ENCODE data around the gene RIPOR2.

DNA sequence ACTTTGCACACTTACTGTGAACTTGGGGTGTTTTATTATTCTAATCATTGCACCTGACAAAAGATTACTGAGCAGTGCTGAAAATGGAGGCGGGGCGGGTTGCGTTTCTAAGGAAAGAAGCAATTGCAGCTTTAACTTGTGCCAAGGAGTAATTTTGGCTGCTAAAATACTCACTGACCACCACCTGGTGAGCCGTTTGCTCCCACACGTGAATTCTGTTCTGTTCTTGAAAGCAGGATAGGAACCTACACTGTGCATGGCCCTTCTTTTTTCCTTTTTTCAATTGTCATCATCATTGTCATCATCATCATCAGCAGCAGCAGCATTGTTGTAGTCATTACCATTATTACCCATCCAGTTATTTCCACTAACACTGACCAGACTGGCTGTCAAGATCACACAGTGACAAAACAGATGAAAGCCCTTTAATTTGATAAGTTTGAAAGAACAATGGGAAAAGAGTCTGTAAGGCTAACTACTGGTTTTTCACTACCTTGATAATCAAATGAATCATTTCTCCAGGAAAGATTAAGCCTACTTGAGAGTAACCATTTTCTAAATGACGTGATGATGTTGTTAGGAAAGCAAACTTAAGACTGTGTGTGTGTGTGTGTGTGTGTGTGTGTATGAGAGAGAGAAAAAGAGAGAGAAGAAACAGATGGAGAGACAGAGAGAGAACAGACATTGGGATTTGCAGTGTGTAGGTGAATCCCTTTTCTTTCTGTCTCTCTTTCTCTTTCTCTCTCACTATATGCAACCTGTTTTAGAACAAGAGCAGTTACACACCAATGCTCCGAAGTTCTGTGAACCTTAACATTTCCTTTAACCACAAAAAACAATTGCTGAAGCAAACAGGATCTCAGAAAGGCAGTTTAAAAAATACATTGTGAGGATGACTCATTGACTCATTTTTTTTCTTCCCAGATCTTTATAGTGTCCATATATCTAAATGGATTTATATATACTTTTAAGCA lies 3.8 kb downstream of the RIPOR2 start:
- TF ChIP-seq, protein P1, sequence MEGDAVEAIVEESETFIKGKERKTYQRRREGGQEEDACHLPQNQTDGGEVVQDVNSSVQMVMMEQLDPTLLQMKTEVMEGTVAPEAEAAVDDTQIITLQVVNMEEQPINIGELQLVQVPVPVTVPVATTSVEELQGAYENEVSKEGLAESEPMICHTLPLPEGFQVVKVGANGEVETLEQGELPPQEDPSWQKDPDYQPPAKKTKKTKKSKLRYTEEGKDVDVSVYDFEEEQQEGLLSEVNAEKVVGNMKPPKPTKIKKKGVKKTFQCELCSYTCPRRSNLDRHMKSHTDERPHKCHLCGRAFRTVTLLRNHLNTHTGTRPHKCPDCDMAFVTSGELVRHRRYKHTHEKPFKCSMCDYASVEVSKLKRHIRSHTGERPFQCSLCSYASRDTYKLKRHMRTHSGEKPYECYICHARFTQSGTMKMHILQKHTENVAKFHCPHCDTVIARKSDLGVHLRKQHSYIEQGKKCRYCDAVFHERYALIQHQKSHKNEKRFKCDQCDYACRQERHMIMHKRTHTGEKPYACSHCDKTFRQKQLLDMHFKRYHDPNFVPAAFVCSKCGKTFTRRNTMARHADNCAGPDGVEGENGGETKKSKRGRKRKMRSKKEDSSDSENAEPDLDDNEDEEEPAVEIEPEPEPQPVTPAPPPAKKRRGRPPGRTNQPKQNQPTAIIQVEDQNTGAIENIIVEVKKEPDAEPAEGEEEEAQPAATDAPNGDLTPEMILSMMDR (conservative IDR thresholded peaks at IDR 0.05 in 1 of 2, IDR thresholded peaks at IDR 0.05 in 1 of 2; ENCODE audit: extremely low read depth in 1 of 2, insufficient read depth in 1 of 2, low read depth in 1 of 2, low read length in 2 of 2): no peak
- TF ChIP-seq EZH2 (IDR thresholded peaks at IDR 0.05; ENCODE audit: borderline replicate concordance, low read length): no peak

Measured in mammary epithelial cell (primary cell).